Loucy (cell line): ENCODE data around the gene AQP12B.

Experiments used
- H2AFZ ChIP-seq: fragments of 200-600 bp; sonication (generic); 2 replicates; pipeline ENCODE4 v1.6.0; 2016; ENCODE audit warnings: antibody characterized with exemption, mild to moderate bottlenecking, low read length, moderate library complexity
- H3F3A ChIP-seq: fragments of 200-600 bp; 2 replicates; pipeline ENCODE4 v1.6.0; 2016; ENCODE audit warnings: antibody characterized with exemption, low read depth, mild to moderate bottlenecking
- H3K27me3 ChIP-seq: fragments of 200-600 bp; sonication (generic); 2 replicates; pipeline ENCODE4 v1.6.1; 2014; ENCODE audit warnings: low read length, mild to moderate bottlenecking; ENCODE audit not compliant: insufficient read depth, poor library complexity, severe bottlenecking
- H3K36me3 ChIP-seq: fragments of 200-600 bp; sonication (generic); 2 replicates; pipeline ENCODE4 v1.6.1; 2016; ENCODE audit warnings: low read length; ENCODE audit not compliant: insufficient read depth
- H3K4me1 ChIP-seq: fragments of 200-600 bp; sonication (generic); 2 replicates; pipeline ENCODE4 v1.5.1; 2014; ENCODE audit warnings: low read length, mild to moderate bottlenecking; ENCODE audit not compliant: insufficient read depth, poor library complexity, severe bottlenecking
- H3K4me2 ChIP-seq: fragments of 200-600 bp; sonication (generic); 2 replicates; pipeline ENCODE4 v1.6.0; 2014; ENCODE audit warnings: antibody characterized with exemption, low read length, low read depth, mild to moderate bottlenecking; ENCODE audit not compliant: poor library complexity, severe bottlenecking
- H3K4me3 ChIP-seq: fragments of 200-600 bp; sonication (generic); 2 replicates; pipeline ENCODE4 v1.5.1; 2014; ENCODE audit warnings: low read length, mild to moderate bottlenecking, mixed read lengths; ENCODE audit not compliant: poor library complexity, severe bottlenecking
- H3K79me2 ChIP-seq: fragments of 200-600 bp; sonication (generic); 2 replicates; pipeline ENCODE4 v1.6.1; 2014; ENCODE audit warnings: low read length; ENCODE audit not compliant: insufficient read depth
- H3K9ac ChIP-seq: fragments of 200-600 bp; sonication (generic); 2 replicates; pipeline ENCODE4 v1.6.0; 2014; ENCODE audit warnings: mild to moderate bottlenecking, low read depth, low read length, moderate library complexity; ENCODE audit not compliant: poor library complexity, severe bottlenecking
- H3K9me2 ChIP-seq: fragments of 200-600 bp; sonication (generic); replicated peaks from 2 replicates; pipeline ENCODE4 v1.6.1; 2016; ENCODE audit warnings: low read depth, low read length, mixed read lengths
- H3K9me3 ChIP-seq: fragments of 200-600 bp; sonication (generic); 2 replicates; pipeline ENCODE4 v1.6.1; 2014; ENCODE audit warnings: mild to moderate bottlenecking, antibody characterized with exemption, low read length, low read depth; ENCODE audit not compliant: insufficient read depth
- H4K20me1 ChIP-seq: fragments of 200-600 bp; sonication (generic); 2 replicates; pipeline ENCODE4 v1.6.0; 2014; ENCODE audit warnings: antibody characterized with exemption, low read length, mild to moderate bottlenecking; ENCODE audit not compliant: insufficient read depth, poor library complexity, severe bottlenecking
- CTCF ChIP-seq: fragments of 200-600 bp; sonication (generic); conservative IDR thresholded peaks from 2 replicates; pipeline ENCODE4 v1.5.1; 2014; ENCODE audit warnings: mild to moderate bottlenecking, antibody characterized with exemption, low read length
- EZH2phosphoT487 ChIP-seq: fragments of 200-600 bp; IDR thresholded peaks from 2 replicates; pipeline ENCODE4 v1.6.1; 2018; ENCODE audit warnings: antibody characterized with exemption, mild to moderate bottlenecking, moderate library complexity, borderline replicate concordance

AQP12B gene

DNA sequence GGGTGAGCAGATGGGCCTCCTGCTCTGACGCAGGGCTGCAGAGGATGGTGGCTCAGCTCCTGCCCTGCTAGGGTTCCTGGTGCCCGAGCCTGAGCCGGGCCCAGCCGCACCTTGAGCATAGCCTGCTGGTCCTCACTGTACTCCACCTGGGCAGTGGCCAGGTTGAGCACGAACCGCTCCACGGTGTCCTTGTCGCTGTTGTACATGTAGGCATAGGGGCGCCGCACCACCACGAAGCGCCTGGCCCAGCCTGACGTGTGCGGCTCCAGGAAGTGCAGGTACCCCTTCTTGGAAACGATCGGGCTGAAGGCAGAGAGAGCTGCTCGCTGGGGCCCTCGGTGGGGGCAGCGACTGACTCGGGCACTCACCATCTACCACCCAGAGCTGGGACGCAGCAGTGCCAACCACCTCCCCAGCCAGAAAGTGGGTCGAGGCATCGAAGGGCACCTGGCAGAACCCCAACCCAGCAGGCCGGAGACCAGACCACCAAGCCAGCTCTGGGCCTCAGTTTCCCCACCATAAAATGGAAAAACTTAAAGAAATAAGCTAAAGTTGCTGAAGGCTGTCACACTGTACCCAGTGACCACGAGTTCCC lies 36.3 kb upstream of the AQP12B start:
- Histone ChIP-seq H2AFZ (no peak overlapping the region), H3K36me3 (no peaks in the 10 kb centered on the region), H3K4me3 (no peak overlapping the region), H4K20me1 (no peaks in the 10 kb centered on the region), H3K9me3 (no peaks in the 10 kb centered on the region), H3K27me3 (no peaks in the 10 kb centered on the region), H3K9me2 (no peaks in the 10 kb centered on the region), H3K9ac (no peak overlapping the region), H3K79me2 (no peaks in the 10 kb centered on the region), H3K4me2 (no peak overlapping the region), H3F3A (no peaks in the 10 kb centered on the region), H3K4me1 (no peaks in the 10 kb centered on the region)
- TF ChIP-seq CTCF = no peak
- TF ChIP-seq EZH2phosphoT487 = no peak

DNA sequence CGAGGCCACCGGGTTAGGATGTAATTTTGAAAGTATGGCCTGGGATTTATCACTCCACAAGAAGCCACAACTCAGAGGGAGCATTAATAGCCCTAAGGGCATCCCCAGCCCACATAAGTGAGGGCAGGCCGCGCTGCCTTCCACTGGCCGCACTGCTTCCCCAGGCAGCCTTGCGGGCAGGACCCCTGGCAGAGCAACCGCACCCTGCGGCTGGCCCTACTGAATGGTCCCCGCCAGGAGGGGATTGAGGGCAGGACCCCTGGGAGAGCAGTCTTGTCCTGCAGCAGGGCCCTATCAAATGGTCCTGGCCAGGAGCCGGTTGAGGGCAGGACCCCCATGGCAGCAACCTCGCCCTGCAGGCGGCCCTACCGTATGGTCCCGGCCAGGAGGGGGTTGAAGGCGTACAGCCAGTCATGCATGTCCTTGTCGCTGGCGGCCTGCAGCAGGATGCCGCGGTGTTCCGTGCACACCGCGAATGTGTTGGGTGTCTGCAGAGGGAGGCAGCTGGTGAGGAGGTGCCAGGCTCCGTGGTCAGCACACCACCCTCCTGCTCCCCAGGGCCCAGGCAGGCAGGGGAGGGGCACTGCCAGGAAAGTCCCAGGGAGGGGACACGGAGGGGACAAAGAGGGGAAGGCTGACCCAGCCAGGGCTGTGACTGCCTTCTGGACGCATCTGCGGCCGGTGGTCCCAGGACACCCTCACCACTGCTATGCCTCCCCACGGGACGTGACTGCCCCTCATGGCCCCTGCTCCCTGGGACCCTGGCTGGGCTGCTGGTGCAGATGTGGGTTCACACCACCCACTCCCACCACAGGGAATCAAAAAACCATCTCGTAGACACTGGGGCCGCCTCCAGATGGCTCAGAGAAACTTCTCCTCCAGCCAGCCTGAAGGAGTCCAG lies 35.2 kb upstream of the AQP12B start:
- no peak overlapping the region for H3K4me2 ChIP-seq
- H3K36me3 ChIP-seq = no peaks in the 10 kb centered on the region
- H4K20me1 ChIP-seq = no peaks in the 10 kb centered on the region

GRCh38 chr2:240717181-240717641 lies 34.5 kb upstream of the AQP12B start:
- H3K27me3 ChIP-seq = no peaks in the 10 kb centered on the region
- TF ChIP-seq CTCF (no peak), EZH2phosphoT487 (no peak)
- H3K4me2 ChIP-seq = no peak overlapping the region
- no peaks in the 10 kb centered on the region for H3K4me1 ChIP-seq
- H3K9ac ChIP-seq = no peak overlapping the region
- H3F3A ChIP-seq = no peaks in the 10 kb centered on the region
- no peaks in the 10 kb centered on the region for H3K9me2 ChIP-seq
- H3K79me2 ChIP-seq = no peaks in the 10 kb centered on the region
- H4K20me1 ChIP-seq = no peaks in the 10 kb centered on the region
- H3K9me3 ChIP-seq = no peaks in the 10 kb centered on the region
- no peak overlapping the region for H2AFZ ChIP-seq
- no peaks in the 10 kb centered on the region for H3K36me3 ChIP-seq
- H3K4me3 ChIP-seq = no peak overlapping the region

More for the DNA sequence above, 35.2 kb upstream of the AQP12B start:
- Histone ChIP-seq H3K79me2 (no peaks in the 10 kb centered on the region), H2AFZ (no peak overlapping the region), H3K9me2 (no peaks in the 10 kb centered on the region), H3F3A (no peaks in the 10 kb centered on the region), H3K4me3 (no peak overlapping the region), H3K4me1 (no peaks in the 10 kb centered on the region), H3K9me3 (no peaks in the 10 kb centered on the region), H3K27me3 (no peaks in the 10 kb centered on the region), H3K9ac (no peak overlapping the region)
- TF ChIP-seq CTCF = no peak
- TF ChIP-seq EZH2phosphoT487 = no peak
